GM20000 (cell line): ENCODE results near the gene KMT5C.

Source experiments
- DNase-seq: peaks from one replicate; pipeline ENCODE4 v3.0.0; 2012; ENCODE audit warnings: low spot score
- CTCF ChIP-seq: IDR thresholded peaks from 2 replicates; pipeline ENCODE4 v1.5.1; 2012; ENCODE audit warnings: mild to moderate bottlenecking, control low read depth; ENCODE audit errors: extremely low read depth, missing control alignments

KMT5C gene

GRCh38 chr19:55333870-55334269 is 5.8 kb upstream of the KMT5C start:
- TF ChIP-seq CTCF, result no peak
- DNase-seq, result no peak

DNA sequence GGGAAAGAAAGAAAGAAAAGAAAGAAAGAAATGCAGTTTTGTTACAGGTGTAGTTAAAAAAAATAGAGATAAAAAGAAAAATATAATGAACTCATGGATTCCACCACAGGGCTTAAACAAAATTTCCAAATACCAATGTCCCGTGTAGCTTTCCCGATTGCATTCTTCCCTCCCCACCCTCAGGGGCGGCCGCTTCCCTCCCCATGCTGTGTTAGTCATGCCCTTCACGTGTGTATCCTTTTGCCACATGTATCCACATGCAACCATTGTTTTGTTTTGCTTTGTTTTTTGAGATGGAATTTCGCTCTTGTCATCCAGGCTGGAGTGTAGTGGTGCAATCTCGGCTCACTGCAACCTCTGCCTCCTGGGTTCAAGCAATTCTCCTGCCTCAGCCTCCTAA is 3.6 kb upstream of the KMT5C start:
- TF ChIP-seq CTCF, result no peak
- DNase-seq, result no peak

DNA sequence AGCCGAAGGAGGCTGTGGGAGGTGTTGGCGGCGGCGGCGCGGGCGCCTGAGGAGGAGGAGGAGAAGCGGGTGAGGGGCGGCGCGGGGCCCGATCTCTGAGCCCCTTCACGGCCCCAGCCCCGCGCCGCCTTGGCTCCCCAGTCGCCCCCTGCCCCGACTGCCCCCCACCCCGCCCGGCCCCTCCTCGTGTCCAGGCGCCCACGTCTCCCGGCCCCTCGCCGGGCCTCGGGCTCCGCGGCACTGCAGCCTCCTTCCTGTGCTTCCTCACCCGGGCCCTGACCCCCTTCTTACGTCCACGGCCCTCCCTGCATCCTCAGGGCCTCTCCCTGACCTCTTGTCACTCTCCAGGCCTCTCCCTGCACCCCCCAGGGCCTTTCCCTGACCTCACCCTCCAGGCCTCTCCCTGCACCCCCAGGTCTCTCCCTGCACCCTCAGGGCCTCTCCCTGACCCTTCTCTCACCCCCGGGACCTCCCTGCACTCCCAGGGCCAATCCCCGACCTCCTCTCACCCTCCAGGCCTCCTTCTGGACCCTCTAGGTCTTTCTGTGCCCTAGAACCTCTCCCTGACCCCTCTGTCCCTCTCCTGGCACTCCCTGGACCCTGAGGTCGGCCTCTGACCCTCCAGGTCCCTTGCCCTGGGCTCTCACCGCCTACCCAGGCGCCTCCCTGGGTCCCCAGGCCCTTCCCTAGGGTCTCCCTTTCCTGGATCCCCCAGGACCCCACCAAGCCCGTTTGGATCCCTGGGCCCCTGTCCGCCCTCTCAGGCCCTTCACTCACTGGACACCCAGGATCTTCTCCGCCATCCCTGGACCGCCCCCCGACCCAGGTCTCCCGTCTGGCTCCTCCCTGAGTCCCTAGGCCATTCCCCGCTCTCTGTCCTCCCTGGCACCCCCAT is 460 bp downstream of the KMT5C start:
- TF ChIP-seq CTCF, result no peak

DNA sequence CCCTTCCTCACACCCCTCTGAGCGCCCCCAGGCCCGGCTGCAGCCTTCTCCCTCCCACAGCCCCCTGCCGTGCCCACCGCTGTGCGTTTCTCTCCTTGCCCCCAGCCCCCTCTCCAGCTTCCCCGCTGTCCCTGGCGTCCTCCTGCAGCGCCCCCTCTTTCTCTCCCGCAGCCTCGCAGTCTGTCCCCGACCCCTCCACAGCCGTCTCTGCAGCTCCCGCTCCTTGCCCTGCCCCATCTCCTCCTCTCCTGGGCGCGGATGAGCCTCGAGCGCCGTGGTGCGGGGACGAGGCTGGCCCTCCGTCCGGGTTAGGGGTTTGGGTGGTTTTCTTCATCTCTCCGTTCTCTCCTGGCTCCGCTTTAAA is 1.1 kb downstream of the KMT5C start:
- no peak for TF ChIP-seq CTCF
- no peak for DNase-seq

More for the DNA sequence above, 460 bp downstream of the KMT5C start:
- no peak for DNase-seq

GRCh38 chr19:55341171-55341588 is 1.5 kb downstream of the KMT5C start:
- TF ChIP-seq CTCF, result no peak
- peak; percentile 94 for DNase-seq

GRCh38 chr19:55341595-55342531 is 2.2 kb downstream of the KMT5C start:
- no peak for TF ChIP-seq CTCF

GRCh38 chr19:55344444-55344843 is 4.8 kb downstream of the KMT5C start:
- TF ChIP-seq CTCF, result no peak
- no peak for DNase-seq

More at GRCh38 chr19:55341595-55342531, 2.2 kb downstream of the KMT5C start:
- DNase-seq, result no peak
